Measurements from ENCODE around the gene ZCCHC12.

DNA sequence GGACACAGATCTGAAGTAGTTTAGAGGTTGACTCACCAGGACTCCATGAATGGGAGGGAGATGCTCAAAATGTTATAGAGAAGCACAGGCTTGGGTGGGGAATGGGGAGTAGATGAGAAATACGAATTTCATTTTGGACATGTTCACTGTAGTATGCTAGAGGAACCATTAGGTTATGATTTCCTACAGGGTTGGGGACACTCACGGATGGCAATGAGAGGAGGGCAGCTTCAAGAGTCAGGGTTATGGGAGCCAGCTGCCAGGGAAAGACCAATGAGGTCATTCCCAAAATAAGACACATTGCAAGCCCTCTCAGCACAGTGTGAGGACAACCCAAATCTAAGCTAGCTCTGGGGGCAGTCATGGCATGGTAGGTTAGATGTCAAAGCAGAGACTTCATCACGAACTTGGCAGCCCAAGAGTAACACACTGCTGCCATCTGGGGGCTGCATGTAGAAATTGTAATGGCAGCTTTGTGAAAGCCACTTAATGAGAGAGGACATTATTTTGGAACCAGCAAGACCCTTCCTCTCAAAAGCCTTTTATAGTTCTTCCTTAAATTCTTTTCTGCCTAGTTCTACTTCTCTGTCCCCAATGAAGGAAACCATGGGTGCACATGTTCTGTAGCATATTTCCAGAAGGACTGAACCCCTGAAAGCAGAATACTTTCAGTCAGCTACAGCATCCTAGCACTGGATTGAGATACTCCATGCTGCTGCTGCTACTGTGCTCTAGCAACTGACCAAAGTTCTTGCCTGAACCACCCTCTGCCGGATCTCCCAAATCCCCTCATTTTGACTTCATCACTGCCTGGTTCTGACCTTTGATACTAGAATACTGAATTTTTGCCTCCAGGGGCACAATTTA lies 16.2 kb upstream of the ZCCHC12 start:
- TF ChIP-seq EZH2 (IDR thresholded peaks at IDR 0.05; ENCODE audit: borderline replicate concordance, low read length): no peak
- TF ChIP-seq, protein P1, sequence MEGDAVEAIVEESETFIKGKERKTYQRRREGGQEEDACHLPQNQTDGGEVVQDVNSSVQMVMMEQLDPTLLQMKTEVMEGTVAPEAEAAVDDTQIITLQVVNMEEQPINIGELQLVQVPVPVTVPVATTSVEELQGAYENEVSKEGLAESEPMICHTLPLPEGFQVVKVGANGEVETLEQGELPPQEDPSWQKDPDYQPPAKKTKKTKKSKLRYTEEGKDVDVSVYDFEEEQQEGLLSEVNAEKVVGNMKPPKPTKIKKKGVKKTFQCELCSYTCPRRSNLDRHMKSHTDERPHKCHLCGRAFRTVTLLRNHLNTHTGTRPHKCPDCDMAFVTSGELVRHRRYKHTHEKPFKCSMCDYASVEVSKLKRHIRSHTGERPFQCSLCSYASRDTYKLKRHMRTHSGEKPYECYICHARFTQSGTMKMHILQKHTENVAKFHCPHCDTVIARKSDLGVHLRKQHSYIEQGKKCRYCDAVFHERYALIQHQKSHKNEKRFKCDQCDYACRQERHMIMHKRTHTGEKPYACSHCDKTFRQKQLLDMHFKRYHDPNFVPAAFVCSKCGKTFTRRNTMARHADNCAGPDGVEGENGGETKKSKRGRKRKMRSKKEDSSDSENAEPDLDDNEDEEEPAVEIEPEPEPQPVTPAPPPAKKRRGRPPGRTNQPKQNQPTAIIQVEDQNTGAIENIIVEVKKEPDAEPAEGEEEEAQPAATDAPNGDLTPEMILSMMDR (conservative IDR thresholded peaks at IDR 0.05 in 1 of 2, IDR thresholded peaks at IDR 0.05 in 1 of 2; ENCODE audit: extremely low read depth in 1 of 2, insufficient read depth in 1 of 2, low read depth in 1 of 2, low read length in 2 of 2): peak; percentile 69 to 78
